B cell (primary cell): ENCODE results near the gene IBTK. TPM values are rescaled to one million over a fixed set of nuclear protein-coding genes. Genes with fewer than 3 reads are reported as not detected.

Experiments
- ATAC-seq: fragments of 200-7000 bp; cut with Tn5 transposase; one replicate; pipeline ENCODE4 v1.10.0; 2021; ENCODE audit warnings: low read depth, mild to moderate bottlenecking, moderate number of reproducible peaks, moderate library complexity
- CTCF ChIA-PET: fragments of 350-600 bp; sonication (Branson Sonifier 250); formaldehyde crosslinking; loops from one replicate; lab custom pipeline; 2021; ENCODE audit warnings: antibody characterized with exemption, inconsistent platforms; lab: Charles Lee
- POLR2A ChIA-PET: fragments of 350-600 bp; sonication (Branson Sonifier 250); formaldehyde crosslinking; loops from one replicate; lab custom pipeline; 2021; ENCODE audit warnings: antibody characterized with exemption; lab: Charles Lee
- DNase-seq: peaks from one replicate; pipeline ENCODE4 v3.0.0; 2013
- H2AFZ ChIP-seq: 2 replicates; pipeline ENCODE4 v1.6.1; 2012; ENCODE audit warnings: mild to moderate bottlenecking, low read depth, low read length; ENCODE audit not compliant: insufficient read depth, poor library complexity, severe bottlenecking
- H3K27ac ChIP-seq, 2 donors: 1 replicate in 1 of 2; 2 replicates in 1 of 2; pipeline ENCODE4 v1.5.1; 2012 to 2013; ENCODE audit warnings: low read length in 2 of 2, mild to moderate bottlenecking in 2 of 2, moderate library complexity in 1 of 2
- H3K27me3 ChIP-seq, 4 experiments: fragments of 200-600 bp in 1 of 4; sonication (generic) in 1 of 4; replicated peaks in 1 of 4; 1 replicate in 2 of 4; 2 replicates in 2 of 4; pipeline versions ENCODE4 v1.6.1 to v1.7.0; 2013 to 2016; ENCODE audit warnings: low read length in 3 of 4, mild to moderate bottlenecking in 2 of 4, mixed read lengths in 1 of 4, moderate library complexity in 1 of 4; ENCODE audit not compliant: insufficient read depth in 4 of 4, control insufficient read depth in 3 of 4; ENCODE audit errors: control extremely low read depth in 1 of 4
- H3K36me3 ChIP-seq, 2 experiments: replicated peaks in 1 of 2; 1 replicate in 1 of 2; 2 replicates in 1 of 2; pipeline versions ENCODE4 v1.6.1 to v1.7.1; 2013; ENCODE audit warnings: low read length in 1 of 2; ENCODE audit not compliant: insufficient read depth in 2 of 2, control insufficient read depth in 1 of 2; ENCODE audit errors: control extremely low read depth in 1 of 2, extremely low read depth in 1 of 2
- H3K4me1 ChIP-seq, 2 donors: fragments of 200-600 bp in 1 of 2; sonication (generic) in 1 of 2; 1 replicate in 1 of 2; 2 replicates in 1 of 2; pipeline versions ENCODE4 v1.5.1 to v1.6.1; 2013 to 2017; ENCODE audit warnings: low read length in 2 of 2; ENCODE audit not compliant: control insufficient read depth in 2 of 2, insufficient read depth in 2 of 2
- H3K4me2 ChIP-seq: replicated peaks from 2 replicates; pipeline ENCODE3; 2012; ENCODE audit warnings: mild to moderate bottlenecking, low read depth, low read length; ENCODE audit not compliant: poor library complexity, severe bottlenecking
- H3K4me3 ChIP-seq, 5 experiments: fragments of 200-600 bp in 1 of 5; sonication (generic) in 1 of 5; 1 replicate in 3 of 5; 2 replicates in 2 of 5; pipeline versions ENCODE4 v1.5.1 to v1.7.0; 2011 to 2016; ENCODE audit warnings: low read length in 4 of 5, mild to moderate bottlenecking in 4 of 5, low read depth in 2 of 5, control low read depth in 1 of 5, moderate library complexity in 1 of 5; ENCODE audit not compliant: insufficient read depth in 1 of 5; ENCODE audit errors: control extremely low read depth in 1 of 5, extremely low read depth in 1 of 5
- H3K79me2 ChIP-seq: fragments of 200-600 bp; sonication (generic); one replicate; pipeline ENCODE4 v1.6.0; 2016; ENCODE audit warnings: low read length; ENCODE audit not compliant: control insufficient read depth, insufficient read depth
- H3K9ac ChIP-seq: fragments of 200-600 bp; sonication (generic); 2 replicates; pipeline ENCODE4 v1.6.1; 2017; ENCODE audit warnings: mild to moderate bottlenecking, low read length, moderate library complexity
- H3K9me3 ChIP-seq, 3 donors: one replicate each; pipeline versions ENCODE4 v1.6.1 to v1.7.1; 2013; ENCODE audit warnings: low read length in 2 of 3; ENCODE audit not compliant: control insufficient read depth in 2 of 3, insufficient read depth in 1 of 3; ENCODE audit errors: control extremely low read depth in 1 of 3
- H4K20me1 ChIP-seq: 2 replicates; pipeline ENCODE4 v1.6.0; 2012; ENCODE audit warnings: mild to moderate bottlenecking, low read length; ENCODE audit not compliant: insufficient read depth, control insufficient read depth, poor library complexity, severe bottlenecking
- H3K27ac Mint-ChIP-seq: one replicate; pipeline ENCODE4 v1.8.0; 2021; ENCODE audit warnings: mixed read lengths
- H3K27me3 Mint-ChIP-seq: one replicate; pipeline ENCODE4 v1.8.0; 2021; ENCODE audit warnings: mixed read lengths
- H3K4me1 Mint-ChIP-seq: one replicate; pipeline ENCODE4 v1.8.0; 2021; ENCODE audit warnings: mixed read lengths
- H3K4me3 Mint-ChIP-seq: one replicate; pipeline ENCODE4 v1.8.0; 2021; ENCODE audit warnings: mixed read lengths
- H3K9me3 Mint-ChIP-seq: one replicate; pipeline ENCODE4 v1.8.0; 2022; ENCODE audit warnings: mixed read lengths; ENCODE audit not compliant: insufficient read depth
- CTCF ChIP-seq: fragments of 200-600 bp; IDR thresholded peaks from one replicate; pipeline ENCODE4 v1.8.0; 2022; ENCODE audit warnings: antibody characterized with exemption, mild to moderate bottlenecking
- EZH2 ChIP-seq: IDR thresholded peaks from 2 replicates; pipeline ENCODE4 v1.6.1; 2012; ENCODE audit warnings: borderline replicate concordance, low read depth, mild to moderate bottlenecking, moderate library complexity, low read length; ENCODE audit not compliant: insufficient read depth, poor library complexity, severe bottlenecking
- WGBS: methylation state at CpG from one replicate; pipeline ENCODE4 v1.1.5; 2013; ENCODE audit warnings: missing lambda C conversion rate; ENCODE audit not compliant: insufficient coverage; 5-methylcytosine and 5-hydroxymethylcytosine counted together
- intact Hi-C: fragments of 100-400 bp; cut with micrococcal nuclease; formaldehyde crosslinking; loops from one replicate; pipeline ENCODE4 v1.10.0; 2022
- polyA plus RNA-seq: library from polyadenylated mRNA; depleted of rRNA; stranded (reverse); fragments of >200 nt; gene quantifications from 2 replicates; pipeline ENCODE4 v1.2.3, GENCODE V29; 2012
- total RNA-seq, 2 donors: library from RNA; stranded (reverse); fragments of 120-200 nt in 1 of 2; gene quantifications; 1 replicate in 1 of 2; 2 replicates in 1 of 2; pipeline versions ENCODE4 v1.2.3 to v1.2.4, GENCODE V29; 2013 to 2022

Gene IBTK
- total and polyA plus RNA-seq, 2 donors (not counting 1 experiment from before 2014, with no cell fraction given): 4.4 to 28.3 TPM

GRCh38 chr6:82145926-82146452 is 101.6 kb downstream of the IBTK start:
- no peaks in the 10 kb centered on the region for H3K27me3 Mint-ChIP-seq
- no peak overlapping the region for H3K9ac ChIP-seq
- H3K27ac Mint-ChIP-seq: no peak overlapping the region
- no peak for DNase-seq
- no peak overlapping the region for H3K4me3 ChIP-seq
- H3K79me2 ChIP-seq: no peaks in the 10 kb centered on the region
- no peaks in the 10 kb centered on the region for H3K9me3 ChIP-seq
- H4K20me1 ChIP-seq: no peaks in the 10 kb centered on the region
- no peaks in the 10 kb centered on the region for H3K27me3 ChIP-seq
- no peaks in the 10 kb centered on the region for H3K36me3 ChIP-seq
- intact Hi-C loops: no loop called here
- no peak overlapping the region for H3K4me3 Mint-ChIP-seq
- ChIA-PET CTCF (no interaction called here), POLR2A (no interaction called here)
- no peak for TF ChIP-seq EZH2
- TF ChIP-seq CTCF: no peak
- H3K4me1 Mint-ChIP-seq: no peaks in the 10 kb centered on the region
- ATAC-seq: no peak
- H2AFZ ChIP-seq: no peak overlapping the region
- H3K4me1 ChIP-seq: no peaks in the 10 kb centered on the region
- H3K9me3 Mint-ChIP-seq: no peaks in the 10 kb centered on the region
- no peak overlapping the region for H3K4me2 ChIP-seq
- H3K27ac ChIP-seq: no peak overlapping the region

- intact Hi-C loops: no loop called here
Measured at GRCh38 chr6:82144852-82145340, 102.6 kb downstream of the IBTK start.

More at GRCh38 chr6:82144852-82145340, 102.6 kb downstream of the IBTK start:
- no peaks in the 10 kb centered on the region for H3K4me1 ChIP-seq
- no peaks in the 10 kb centered on the region for H3K79me2 ChIP-seq
- WGBS: 100% methylated on average over 2 of the region's 5 CpGs
- H3K9me3 Mint-ChIP-seq: no peaks in the 10 kb centered on the region
- H2AFZ ChIP-seq: no peak overlapping the region
- H3K4me2 ChIP-seq: no peak overlapping the region
- no peaks in the 10 kb centered on the region for H3K9me3 ChIP-seq
- H3K9ac ChIP-seq: no peak overlapping the region
- TF ChIP-seq CTCF (no peak), EZH2 (no peak)
- ATAC-seq (no peak), DNase-seq (no peak)
- POLR2A ChIA-PET: no interaction called here
- H3K27ac ChIP-seq: no peak overlapping the region
- no peaks in the 10 kb centered on the region for H3K27me3 ChIP-seq
- H3K4me3 ChIP-seq: no peak overlapping the region
- no peaks in the 10 kb centered on the region for H3K4me1 Mint-ChIP-seq
- CTCF ChIA-PET: no interaction called here
- no peak overlapping the region for H3K27ac Mint-ChIP-seq
- no peaks in the 10 kb centered on the region for H3K27me3 Mint-ChIP-seq
- H4K20me1 ChIP-seq: no peaks in the 10 kb centered on the region
- H3K4me3 Mint-ChIP-seq: no peak overlapping the region
- H3K36me3 ChIP-seq: no peaks in the 10 kb centered on the region
